KMS-11 (cell line): Measurements from ENCODE around the gene EPHA3.

Experiments
- H2AFZ ChIP-seq: fragments of 200-600 bp; sonication (generic); 2 replicates; pipeline ENCODE4 v1.6.1; 2016; ENCODE audit warnings: antibody characterized with exemption, mixed run types, low read depth
- H3K27ac ChIP-seq: fragments of 200-600 bp; sonication (generic); 2 replicates; pipeline ENCODE4 v1.6.1; 2016; ENCODE audit warnings: mild to moderate bottlenecking, mixed run types
- H3K27me3 ChIP-seq: fragments of 200-600 bp; sonication (generic); 2 replicates; pipeline ENCODE4 v1.6.1; 2017; ENCODE audit warnings: mild to moderate bottlenecking, low read depth, mixed run types, moderate library complexity; ENCODE audit not compliant: insufficient read depth
- H3K36me3 ChIP-seq: fragments of 200-600 bp; sonication (generic); 2 replicates; pipeline ENCODE4 v1.6.1; 2017; ENCODE audit warnings: mild to moderate bottlenecking, mixed run types; ENCODE audit not compliant: insufficient read depth
- H3K4me1 ChIP-seq: fragments of 200-600 bp; sonication (generic); 2 replicates; pipeline ENCODE4 v1.6.1; 2016; ENCODE audit warnings: mild to moderate bottlenecking, low read depth, mixed run types; ENCODE audit not compliant: poor library complexity, severe bottlenecking
- H3K4me2 ChIP-seq: fragments of 200-600 bp; sonication (generic); 2 replicates; pipeline ENCODE4 v1.7.0; 2016; ENCODE audit warnings: mild to moderate bottlenecking, mixed run types
- H3K4me3 ChIP-seq: fragments of 200-600 bp; sonication (generic); IDR thresholded peaks from 2 replicates; pipeline ENCODE4 v1.6.1; 2017; ENCODE audit warnings: low read depth, low read length, mixed read lengths; ENCODE audit not compliant: insufficient read depth
- H3K79me2 ChIP-seq: fragments of 200-600 bp; sonication (generic); 2 replicates; pipeline ENCODE4 v1.6.1; 2016; ENCODE audit warnings: low read depth, mixed run types; ENCODE audit not compliant: insufficient read depth
- H3K9ac ChIP-seq: fragments of 200-600 bp; sonication (generic); 2 replicates; pipeline ENCODE4 v1.6.1; 2016; ENCODE audit warnings: mild to moderate bottlenecking, mixed run types
- H4K20me1 ChIP-seq: fragments of 200-600 bp; sonication (generic); 2 replicates; pipeline ENCODE4 v1.6.1; 2016; ENCODE audit warnings: mild to moderate bottlenecking, mixed run types; ENCODE audit not compliant: insufficient read depth
- TF ChIP-seq, protein P1 (sequence below): fragments of 200-600 bp; sonication (generic); conservative IDR thresholded peaks from 2 replicates; pipeline ENCODE4 v1.6.1; 2017; ENCODE audit warnings: low read depth, mild to moderate bottlenecking, antibody characterized with exemption, low read length, moderate library complexity, mixed read lengths

EPHA3 gene

DNA sequence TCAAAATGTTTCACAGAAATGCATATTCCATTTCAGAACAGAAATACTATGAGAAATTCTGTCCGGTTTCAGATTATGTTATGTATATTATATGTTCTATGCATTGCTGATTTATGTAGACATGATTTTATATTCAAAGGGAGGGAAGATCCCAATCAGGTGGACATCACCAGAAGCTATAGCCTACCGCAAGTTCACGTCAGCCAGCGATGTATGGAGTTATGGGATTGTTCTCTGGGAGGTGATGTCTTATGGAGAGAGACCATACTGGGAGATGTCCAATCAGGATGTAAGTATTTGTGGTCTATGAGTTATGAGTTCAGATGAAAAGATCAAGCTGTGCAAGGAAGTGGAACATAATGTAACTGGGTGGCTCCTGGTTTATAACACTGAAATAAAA lies 341.7 kb downstream of the EPHA3 start:
- H3K4me2 ChIP-seq, result no peak overlapping the region
- H3K27ac ChIP-seq, result no peak overlapping the region
- H4K20me1 ChIP-seq, result no peaks in the 10 kb centered on the region
- H2AFZ ChIP-seq, result no peak overlapping the region
- TF ChIP-seq, protein P1, sequence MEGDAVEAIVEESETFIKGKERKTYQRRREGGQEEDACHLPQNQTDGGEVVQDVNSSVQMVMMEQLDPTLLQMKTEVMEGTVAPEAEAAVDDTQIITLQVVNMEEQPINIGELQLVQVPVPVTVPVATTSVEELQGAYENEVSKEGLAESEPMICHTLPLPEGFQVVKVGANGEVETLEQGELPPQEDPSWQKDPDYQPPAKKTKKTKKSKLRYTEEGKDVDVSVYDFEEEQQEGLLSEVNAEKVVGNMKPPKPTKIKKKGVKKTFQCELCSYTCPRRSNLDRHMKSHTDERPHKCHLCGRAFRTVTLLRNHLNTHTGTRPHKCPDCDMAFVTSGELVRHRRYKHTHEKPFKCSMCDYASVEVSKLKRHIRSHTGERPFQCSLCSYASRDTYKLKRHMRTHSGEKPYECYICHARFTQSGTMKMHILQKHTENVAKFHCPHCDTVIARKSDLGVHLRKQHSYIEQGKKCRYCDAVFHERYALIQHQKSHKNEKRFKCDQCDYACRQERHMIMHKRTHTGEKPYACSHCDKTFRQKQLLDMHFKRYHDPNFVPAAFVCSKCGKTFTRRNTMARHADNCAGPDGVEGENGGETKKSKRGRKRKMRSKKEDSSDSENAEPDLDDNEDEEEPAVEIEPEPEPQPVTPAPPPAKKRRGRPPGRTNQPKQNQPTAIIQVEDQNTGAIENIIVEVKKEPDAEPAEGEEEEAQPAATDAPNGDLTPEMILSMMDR, result no peak
- H3K36me3 ChIP-seq, result no peaks in the 10 kb centered on the region
- no peak overlapping the region for H3K9ac ChIP-seq
- no peak overlapping the region for H3K4me3 ChIP-seq
- no peaks in the 10 kb centered on the region for H3K79me2 ChIP-seq
- H3K27me3 ChIP-seq, result no peaks in the 10 kb centered on the region
- H3K4me1 ChIP-seq, result no peaks in the 10 kb centered on the region

DNA sequence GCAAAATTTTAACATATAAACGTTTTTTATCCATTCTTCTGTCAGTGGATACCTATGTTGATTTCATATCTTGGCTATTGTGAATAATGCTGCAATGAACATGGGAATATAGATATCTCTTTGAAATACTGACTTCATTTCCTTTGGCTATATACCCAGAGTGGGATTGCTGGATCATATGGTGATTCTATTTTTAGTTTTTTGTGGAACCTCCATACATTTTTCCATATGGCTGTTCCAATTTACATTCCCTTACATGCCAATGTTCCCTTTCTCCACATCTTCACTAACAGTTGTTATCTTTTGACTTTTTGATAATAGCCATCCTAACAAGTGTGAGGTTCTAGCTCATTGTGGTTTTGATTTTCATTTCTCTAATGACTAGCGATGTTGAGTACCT lies 344.6 kb downstream of the EPHA3 start:
- no peak overlapping the region for H3K9ac ChIP-seq
- no peaks in the 10 kb centered on the region for H4K20me1 ChIP-seq
- no peak overlapping the region for H3K27ac ChIP-seq
- TF ChIP-seq, protein P1, result no peak
- no peak overlapping the region for H3K4me3 ChIP-seq
- no peak overlapping the region for H2AFZ ChIP-seq
- no peaks in the 10 kb centered on the region for H3K4me1 ChIP-seq
- no peaks in the 10 kb centered on the region for H3K27me3 ChIP-seq
- no peaks in the 10 kb centered on the region for H3K36me3 ChIP-seq
- no peaks in the 10 kb centered on the region for H3K79me2 ChIP-seq
- H3K4me2 ChIP-seq, result no peak overlapping the region

DNA sequence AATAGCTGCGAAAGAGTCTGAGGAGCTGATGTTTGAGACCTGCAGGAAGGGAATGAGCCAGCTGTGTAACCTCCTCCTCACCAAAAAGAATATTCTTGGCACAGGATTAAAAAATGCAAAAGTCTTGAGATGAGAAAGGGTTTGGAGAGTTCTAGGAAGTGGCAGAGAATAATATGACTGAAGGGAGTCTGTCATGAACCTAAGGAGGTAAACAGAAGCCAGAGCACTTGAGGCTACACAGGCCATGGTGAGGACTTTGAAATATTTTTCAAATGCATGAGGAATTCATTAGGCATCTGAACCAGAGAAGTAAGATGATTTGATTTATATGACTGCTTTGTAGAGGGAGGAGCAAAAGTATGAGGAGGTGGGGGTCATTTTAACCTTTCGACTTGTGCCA lies 347.8 kb downstream of the EPHA3 start:
- TF ChIP-seq, protein P1, result no peak
- no peak overlapping the region for H2AFZ ChIP-seq
- no peaks in the 10 kb centered on the region for H3K36me3 ChIP-seq
- H3K79me2 ChIP-seq, result no peaks in the 10 kb centered on the region
- H3K4me3 ChIP-seq, result no peak overlapping the region
- H3K27ac ChIP-seq, result no peak overlapping the region
- no peak overlapping the region for H3K4me2 ChIP-seq
- no peaks in the 10 kb centered on the region for H3K4me1 ChIP-seq
- no peaks in the 10 kb centered on the region for H3K27me3 ChIP-seq
- H4K20me1 ChIP-seq, result no peaks in the 10 kb centered on the region
- no peak overlapping the region for H3K9ac ChIP-seq

DNA sequence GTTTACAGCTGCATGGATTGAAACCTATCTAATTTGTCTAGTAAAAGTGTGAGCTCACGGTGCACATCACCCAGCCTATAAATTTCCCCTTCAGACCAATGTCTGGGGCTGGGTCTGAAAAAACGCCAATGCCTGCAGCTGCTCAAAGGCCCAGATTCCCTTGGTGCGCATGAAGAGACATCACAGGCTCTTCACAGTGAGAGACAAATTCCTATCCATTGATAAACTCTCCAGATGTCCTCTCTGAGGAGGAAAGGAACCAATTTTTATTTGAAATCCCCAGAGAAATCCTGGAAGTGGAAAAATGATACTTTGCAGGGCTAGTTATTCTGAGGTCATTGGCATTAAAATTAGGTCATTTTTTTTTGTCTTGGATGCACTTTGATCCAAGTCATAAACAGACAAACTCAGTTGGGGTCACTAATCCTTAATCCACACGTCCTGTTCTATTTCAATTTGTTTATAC lies 360.5 kb downstream of the EPHA3 start:
- no peaks in the 10 kb centered on the region for H3K36me3 ChIP-seq
- no peak overlapping the region for H3K9ac ChIP-seq
- no peak overlapping the region for H2AFZ ChIP-seq
- TF ChIP-seq, protein P1, result no peak
- no peak overlapping the region for H3K4me3 ChIP-seq
- H3K27ac ChIP-seq, result no peak overlapping the region
- H3K4me2 ChIP-seq, result no peak overlapping the region
- no peaks in the 10 kb centered on the region for H4K20me1 ChIP-seq
- H3K27me3 ChIP-seq, result no peaks in the 10 kb centered on the region
- H3K4me1 ChIP-seq, result no peaks in the 10 kb centered on the region
- no peaks in the 10 kb centered on the region for H3K79me2 ChIP-seq

DNA sequence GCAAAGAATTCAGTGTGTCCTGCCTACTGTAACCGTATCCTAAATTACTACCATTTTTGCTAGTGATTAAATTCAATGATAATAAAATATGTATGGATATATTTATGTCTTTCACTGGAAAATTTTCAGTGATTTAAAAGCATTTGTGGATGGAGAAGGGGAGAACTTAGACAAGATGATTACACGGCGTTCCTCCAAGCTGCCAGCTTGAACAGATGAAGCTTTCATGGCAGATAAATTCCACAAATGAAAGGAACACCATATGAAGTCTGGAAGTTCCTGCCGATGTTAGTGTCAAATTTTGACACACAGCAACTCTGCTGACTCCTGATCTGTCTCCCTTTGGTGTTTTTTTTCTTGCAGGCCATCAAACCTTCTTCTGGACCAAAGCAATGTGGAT lies 364.7 kb downstream of the EPHA3 start:
- TF ChIP-seq, protein P1, result no peak
- Histone ChIP-seq H3K27me3 (no peaks in the 10 kb centered on the region), H3K4me3 (no peak overlapping the region), H3K9ac (no peak overlapping the region), H3K79me2 (no peaks in the 10 kb centered on the region), H3K36me3 (no peaks in the 10 kb centered on the region), H4K20me1 (no peaks in the 10 kb centered on the region), H3K4me1 (no peaks in the 10 kb centered on the region), H3K27ac (no peak overlapping the region), H2AFZ (no peak overlapping the region), H3K4me2 (no peak overlapping the region)
